HepG2 (cell line): ENCODE data around the gene YKT6. TPM values are rescaled to one million over a fixed set of nuclear protein-coding genes. Genes with fewer than 3 reads are reported as not detected.

Source experiments
- ATAC-seq: fragments of 200-7000 bp; cut with Tn5 transposase; 3 replicates; pipeline ENCODE4 v1.9.1; 2020; ENCODE audit warnings: mild to moderate bottlenecking, moderate library complexity
- BruUV-seq: library from RNA; stranded (reverse); fragments of 400-500 nt; replicated peaks from 2 replicates; lab custom pipeline; 2021; lab: Mats Ljungman, UMichigan
- CTCF ChIA-PET: fragments of 300-600 bp; formaldehyde crosslinking; extraction: SDS; loops from one replicate; lab custom pipeline; 2021; ENCODE audit warnings: low total read pairs, inconsistent platforms, low intra/inter-chr PET ratio; lab: Yijun Ruan, JAX
- POLR2A ChIA-PET: fragments of 350-600 bp; sonication (Branson Sonifier 250); formaldehyde crosslinking; loops from one replicate; lab custom pipeline; 2020; ENCODE audit warnings: antibody characterized with exemption, inconsistent platforms; lab: Yijun Ruan, JAX
- DNase-seq: peaks from one replicate; pipeline ENCODE4 v3.0.0-alpha.2; 2015; ENCODE audit warnings: low spot score
- FAIRE-seq: peaks from 3 replicates; lab custom pipeline; 2011; peaks lifted over from hg19 to GRCh38; lab: Jason Lieb, UNC
- H2AFZ ChIP-seq: one replicate; pipeline ENCODE4 v1.6.1; 2011; ENCODE audit warnings: low read length, inconsistent platforms
- H3K27ac ChIP-seq: fragments of 300-600 bp; 3 replicates; pipeline ENCODE4 v1.8.0; 2011; ENCODE audit warnings: mixed run types, mild to moderate bottlenecking, mixed read lengths, low read length, inconsistent platforms; ENCODE audit not compliant: insufficient read depth; ENCODE audit errors: extremely low read length
- H3K27me3 ChIP-seq, 2 experiments: fragments of 200-600 bp in 1 of 2; 2 replicates in 1 of 2; 3 replicates in 1 of 2; pipeline versions ENCODE4 v1.6.0 to v1.8.0; 2011; ENCODE audit warnings: low read length in 2 of 2, mild to moderate bottlenecking in 2 of 2, moderate library complexity in 2 of 2, inconsistent platforms in 1 of 2; ENCODE audit not compliant: insufficient read depth in 2 of 2, control insufficient read depth in 1 of 2
- H3K36me3 ChIP-seq, 2 experiments: fragments of 200-600 bp in 1 of 2; replicated peaks in 1 of 2; 2 replicates in 1 of 2; 3 replicates in 1 of 2; pipeline versions ENCODE4 v1.5.1 to v1.8.0; 2011; ENCODE audit warnings: low read length in 2 of 2, inconsistent platforms in 1 of 2; ENCODE audit not compliant: insufficient read depth in 2 of 2, control insufficient read depth in 1 of 2
- H3K4me1 ChIP-seq: 2 replicates; pipeline ENCODE4 v1.5.1; 2012; ENCODE audit warnings: low read length, inconsistent platforms; ENCODE audit not compliant: insufficient read depth
- H3K4me2 ChIP-seq: 2 replicates; pipeline ENCODE4 v1.6.0; 2011; ENCODE audit warnings: low read depth, low read length, inconsistent platforms
- H3K4me3 ChIP-seq, 3 experiments: fragments of 200-600 bp in 1 of 3; sonication (generic), shearing (Covaris generic) in 1 of 3; replicated peaks in 1 of 3; 2 replicates each; pipeline ENCODE4 v1.5.1; 2011 to 2016; ENCODE audit warnings: low read length in 3 of 3, inconsistent platforms in 2 of 3, low read depth in 2 of 3, mild to moderate bottlenecking in 2 of 3, control low read depth in 1 of 3, mixed read lengths in 1 of 3; ENCODE audit not compliant: insufficient read depth in 1 of 3
- H3K79me2 ChIP-seq: one replicate; pipeline ENCODE4 v1.6.1; 2011; ENCODE audit warnings: low read length, inconsistent platforms; ENCODE audit not compliant: insufficient read depth
- H3K9ac ChIP-seq: 2 replicates; pipeline ENCODE4 v1.6.0; 2011; ENCODE audit warnings: mild to moderate bottlenecking, low read depth, low read length, inconsistent platforms; ENCODE audit not compliant: insufficient read depth
- H3K9me3 ChIP-seq: 2 replicates; pipeline ENCODE4 v1.5.1; 2012; ENCODE audit warnings: mild to moderate bottlenecking, low read length
- H4K20me1 ChIP-seq: 2 replicates; pipeline ENCODE4 v1.6.0; 2011; ENCODE audit warnings: inconsistent platforms, mild to moderate bottlenecking, low read length, moderate library complexity; ENCODE audit not compliant: insufficient read depth
- ERF ChIP-seq: IDR thresholded peaks from 2 replicates; pipeline ENCODE4 v1.6.1; 2018; ENCODE audit warnings: missing biosample characterization, missing genetic modification reagents
- JARID2 ChIP-seq: sonication (generic); formaldehyde crosslinking; IDR thresholded peaks from 2 replicates; pipeline ENCODE4 v1.8.1; 2023; ENCODE audit warnings: missing genetic modification reagents, inconsistent platforms; ENCODE audit not compliant: insufficient replicate concordance
- MAFF ChIP-seq: IDR thresholded peaks from 2 replicates; pipeline ENCODE4 v1.6.1; 2011; ENCODE audit warnings: low read depth, low read length, improper control_type of control experiment
- MAFK ChIP-seq, 2 experiments: IDR thresholded peaks in 1 of 2; conservative IDR thresholded peaks in 1 of 2; 2 replicates each; pipeline ENCODE4 v1.6.1; 2011; ENCODE audit warnings: improper control_type of control experiment in 2 of 2, low read length in 2 of 2
- MED13 ChIP-seq: sonication (generic); formaldehyde crosslinking; IDR thresholded peaks from 2 replicates; pipeline ENCODE4 v1.5.0; 2020; ENCODE audit warnings: missing genetic modification reagents
- NRL ChIP-seq: sonication (generic); formaldehyde crosslinking; IDR thresholded peaks from 2 replicates; pipeline ENCODE4 v1.5.0; 2020; ENCODE audit warnings: missing genetic modification reagents, mild to moderate bottlenecking, moderate library complexity, borderline replicate concordance
- TRIM24 ChIP-seq: sonication (generic); formaldehyde crosslinking; IDR thresholded peaks from 2 replicates; pipeline ENCODE4 v1.8.0; 2022; ENCODE audit warnings: mild to moderate bottlenecking, missing genetic modification reagents
- YEATS4 ChIP-seq: sonication (generic); formaldehyde crosslinking; IDR thresholded peaks from 2 replicates; pipeline ENCODE4 v1.4.0; 2020; ENCODE audit warnings: missing genetic modification reagents, borderline replicate concordance
- WGBS: methylation state at CpG from one replicate; pipeline ENCODE4 v1.1.6; 2017; ENCODE audit warnings: low lambda C conversion rate; 5-methylcytosine and 5-hydroxymethylcytosine counted together
- in situ Hi-C: cut with HindIII; loops from 2 replicates; pipeline ENCODE4 v1.10.0; 2017; ENCODE audit warnings: low pct_unique_long_range_greater_than_20kb; ENCODE audit not compliant: extremely low pct_ligation_motif_present
- intact Hi-C: fragments of 100-400 bp; cut with micrococcal nuclease; formaldehyde crosslinking; loops from one replicate; pipeline ENCODE4 v1.10.0; 2022; ENCODE audit not compliant: unreplicated experiment
- polyA plus RNA-seq, 8 experiments: library from polyadenylated mRNA; depleted of rRNA in 3 of 8; stranded (reverse) in 7 of 8; unstranded in 1 of 8; fragments of >200 nt; fragmentation: Illumina TruSeq in 4 of 8; extraction: Trizol in 4 of 8; gene quantifications; 2 replicates each; pipeline versions ENCODE4 v1.2.1 to v1.2.3, GENCODE V29; 2011 to 2016; ENCODE audit warnings: low read depth in 4 of 8, missing spikeins in 1 of 8, mixed read lengths in 1 of 8; ENCODE audit not compliant: insufficient read depth in 1 of 8
- total RNA-seq, 5 experiments: library from RNA; depleted of rRNA; stranded (reverse); fragments of >200 nt; fragmentation: Illumina TruSeq; extraction: Trizol; gene quantifications; 2 replicates each; pipeline ENCODE4 v1.2.3, GENCODE V29; 2016; ENCODE audit warnings: low read depth in 1 of 5
- TF ChIP-seq, protein P1 (sequence below): sonication (generic); formaldehyde crosslinking; IDR thresholded peaks from 2 replicates; pipeline ENCODE4 v1.5.0; 2020; ENCODE audit warnings: mild to moderate bottlenecking, missing genetic modification reagents

Gene YKT6
- total and polyA plus RNA-seq, 2 of the 13 experiments (the other 11 are each of a cell fraction or from before 2014, with no cell fraction given) = 52.2 to 60.3 TPM

DNA sequence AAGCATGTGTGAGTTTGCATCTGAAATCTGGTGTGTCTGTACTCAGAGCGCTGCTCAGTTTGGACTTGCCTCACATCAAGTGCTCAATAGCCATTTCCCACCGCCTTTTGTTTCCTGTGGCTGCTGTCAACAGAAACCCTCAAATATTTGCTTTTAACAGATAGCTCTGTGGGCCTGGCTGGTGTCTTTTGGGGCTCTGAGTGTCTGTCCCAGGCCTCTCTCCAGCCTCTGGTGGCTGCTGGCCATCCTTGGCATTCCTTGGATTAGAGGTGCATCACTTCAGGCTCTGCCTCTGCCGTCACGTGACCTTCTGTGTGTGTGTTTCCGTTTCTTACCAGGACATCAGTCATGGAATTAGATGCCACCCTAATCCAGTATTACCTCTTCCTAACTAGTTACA lies 9.3 kb downstream of the YKT6 start (continued):
- TF ChIP-seq TRIM24 (CRISPR knock-in tag) = no peak
- TF ChIP-seq MED13 (CRISPR knock-in tag) = no peak
- TF ChIP-seq, all 625 proteins: peak for 0

DNA sequence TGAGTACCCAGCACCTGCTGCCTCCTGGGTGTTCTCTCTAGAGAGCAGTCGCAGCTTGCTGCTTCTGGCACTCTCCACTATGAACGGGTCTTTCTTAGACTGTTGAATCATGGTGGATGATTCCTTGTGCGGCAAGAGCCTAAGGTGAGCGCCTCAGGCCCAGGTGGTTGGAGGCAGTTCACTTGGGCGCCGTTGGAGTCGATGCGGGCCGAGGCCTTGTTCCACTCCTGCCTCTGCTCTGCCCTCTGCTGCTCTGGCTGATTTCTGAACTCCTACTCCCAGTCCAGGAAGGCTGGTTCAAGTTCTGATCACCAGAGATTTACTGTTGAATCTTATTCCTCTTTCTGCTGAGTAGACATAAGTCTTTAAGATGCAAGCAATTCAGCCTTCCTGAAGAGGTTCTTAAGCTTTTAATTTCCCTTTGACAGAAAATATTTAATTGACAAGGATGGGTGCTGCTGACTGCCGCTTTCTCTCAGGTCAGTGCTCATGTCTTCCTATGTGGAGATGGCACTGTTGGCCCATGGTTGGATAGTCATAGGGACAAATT lies 10.4 kb downstream of the YKT6 start:
- no peak overlapping the region for H3K4me2 ChIP-seq
- intact Hi-C loops = no loop called here
- CTCF ChIA-PET = no interaction called here
- ATAC-seq (no peak), DNase-seq (no peak), FAIRE-seq (no peak)
- TF ChIP-seq NRL (CRISPR knock-in tag) = no peak
- TF ChIP-seq, protein P1, sequence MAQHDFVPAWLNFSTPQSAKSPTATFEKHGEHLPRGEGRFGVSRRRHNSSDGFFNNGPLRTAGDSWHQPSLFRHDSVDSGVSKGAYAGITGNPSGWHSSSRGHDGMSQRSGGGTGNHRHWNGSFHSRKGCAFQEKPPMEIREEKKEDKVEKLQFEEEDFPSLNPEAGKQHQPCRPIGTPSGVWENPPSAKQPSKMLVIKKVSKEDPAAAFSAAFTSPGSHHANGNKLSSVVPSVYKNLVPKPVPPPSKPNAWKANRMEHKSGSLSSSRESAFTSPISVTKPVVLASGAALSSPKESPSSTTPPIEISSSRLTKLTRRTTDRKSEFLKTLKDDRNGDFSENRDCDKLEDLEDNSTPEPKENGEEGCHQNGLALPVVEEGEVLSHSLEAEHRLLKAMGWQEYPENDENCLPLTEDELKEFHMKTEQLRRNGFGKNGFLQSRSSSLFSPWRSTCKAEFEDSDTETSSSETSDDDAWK (CRISPR knock-in tag) = no peak
- peak; percentile 67 to 85 for TF ChIP-seq MAFK (conservative IDR thresholded peaks at IDR 0.05 in 1 of 2, IDR thresholded peaks at IDR 0.05 in 1 of 2; ENCODE audit: low read length in 2 of 2)
- no peak for TF ChIP-seq YEATS4 (CRISPR knock-in tag)
- TF ChIP-seq MAFF = peak; percentile 73
- TF ChIP-seq ERF (CRISPR knock-in tag) = no peak
- no peak for TF ChIP-seq JARID2 (CRISPR knock-in tag)
- 100% methylated on average over 8 of the region's 10 CpGs for WGBS
- H3K36me3 ChIP-seq = peaks cover 26 to 60% of the 10 kb centered on the region in 2 experiments
- POLR2A ChIA-PET = no interaction called here
- no peak overlapping the region for H3K27ac ChIP-seq
- H3K4me3 ChIP-seq = no peak overlapping the region
- no peak overlapping the region for H3K9ac ChIP-seq
- H3K79me2 ChIP-seq = no peaks in the 10 kb centered on the region
- H3K4me1 ChIP-seq = no peaks in the 10 kb centered on the region
- in situ Hi-C loops = no loop called here
- no peaks in the 10 kb centered on the region for H4K20me1 ChIP-seq
- BruUV-seq = no TSS peak
- no peak overlapping the region for H2AFZ ChIP-seq
- no peaks in the 10 kb centered on the region for H3K27me3 ChIP-seq
- no peaks in the 10 kb centered on the region for H3K9me3 ChIP-seq
